ENCODE data around the gene CACNA2D2.

The CACNA2D2 gene

DNA sequence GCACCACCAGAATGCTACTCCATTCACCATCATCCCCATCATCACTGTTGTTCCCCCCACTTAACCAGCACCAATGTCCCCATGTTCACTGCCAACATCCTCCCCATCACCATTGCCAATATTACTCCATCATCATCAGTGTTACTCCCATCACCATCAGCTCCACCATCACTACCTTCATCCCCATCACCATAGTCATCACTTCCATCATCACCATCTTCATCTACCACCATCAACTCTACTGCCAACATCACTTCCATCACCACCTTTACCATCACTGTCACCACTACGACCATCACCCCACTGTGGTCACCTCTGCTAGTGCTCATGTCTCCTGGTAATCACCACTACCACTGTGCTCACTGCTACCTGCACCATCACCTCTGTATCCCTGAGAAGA lies 96.9 kb downstream of the CACNA2D2 start:
- Histone ChIP-seq H3K27ac (ENCODE audit: insufficient read depth, low read depth, low read length, poor library complexity, severe bottlenecking) (no peak overlapping the region), H3K27me3 (ENCODE audit: control insufficient read depth, insufficient read depth, low read length, poor library complexity, severe bottlenecking) (no peaks in the 10 kb centered on the region), H3K9me3 (ENCODE audit: control insufficient read depth, low read length) (no peaks in the 10 kb centered on the region), H3K36me3 (ENCODE audit: control insufficient read depth, insufficient read depth, low read length) (no peaks in the 10 kb centered on the region), H3K4me1 (ENCODE audit: control insufficient read depth, insufficient read depth, low read length) (no peaks in the 10 kb centered on the region), H3K4me3 (ENCODE audit: insufficient read depth, low read depth, low read length) (no peak overlapping the region)
- WGBS, 2 experiments = 89 to 97% methylated on average over 1 of the region's 1 CpG

DNA sequence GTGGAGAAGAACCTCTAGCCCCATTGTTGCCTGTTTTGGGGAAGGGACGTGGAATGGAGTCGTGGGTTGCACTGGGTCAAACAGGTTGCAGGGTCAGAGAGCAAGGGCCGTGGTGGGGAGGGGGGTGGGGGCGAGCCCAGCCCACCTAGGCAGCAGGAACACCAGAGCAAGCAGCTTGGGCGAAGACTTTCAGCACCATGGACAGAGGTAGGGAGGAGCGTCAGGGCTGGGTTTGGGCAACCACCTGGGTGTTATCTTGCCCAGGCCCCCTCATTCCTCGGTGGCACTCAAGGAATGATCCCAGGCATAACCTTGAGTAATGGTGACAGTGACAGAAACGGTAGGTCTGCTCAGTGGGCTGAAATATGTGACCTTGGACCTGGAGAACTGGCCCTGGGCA lies 98.2 kb downstream of the CACNA2D2 start:
- 33 to 37% methylated on average over 8 of the region's 8 CpGs for WGBS, 2 experiments
- H3K9me3 ChIP-seq (ENCODE audit: control insufficient read depth, low read length) = no peaks in the 10 kb centered on the region

GRCh38 chr3:50401978-50402595 lies 101.3 kb downstream of the CACNA2D2 start:
- 67 to 70% methylated on average over 5 of the region's 5 CpGs for WGBS, 2 experiments
- H3K27me3 ChIP-seq (ENCODE audit: control insufficient read depth, insufficient read depth, low read length, poor library complexity, severe bottlenecking) = no peaks in the 10 kb centered on the region
- H3K27ac ChIP-seq (ENCODE audit: insufficient read depth, low read depth, low read length, poor library complexity, severe bottlenecking) = no peak overlapping the region
- no peaks in the 10 kb centered on the region for H3K36me3 ChIP-seq (ENCODE audit: control insufficient read depth, insufficient read depth, low read length)
- no peaks in the 10 kb centered on the region for H3K4me1 ChIP-seq (ENCODE audit: control insufficient read depth, insufficient read depth, low read length)
- no peaks in the 10 kb centered on the region for H3K9me3 ChIP-seq (ENCODE audit: control insufficient read depth, low read length)
- no peak overlapping the region for H3K4me3 ChIP-seq (ENCODE audit: insufficient read depth, low read depth, low read length)

More for the DNA sequence above, 98.2 kb downstream of the CACNA2D2 start:
- no peaks in the 10 kb centered on the region for H3K36me3 ChIP-seq (ENCODE audit: control insufficient read depth, insufficient read depth, low read length)
- H3K4me3 ChIP-seq (ENCODE audit: insufficient read depth, low read depth, low read length) = no peak overlapping the region
- no peak overlapping the region for H3K27ac ChIP-seq (ENCODE audit: insufficient read depth, low read depth, low read length, poor library complexity, severe bottlenecking)
- no peaks in the 10 kb centered on the region for H3K27me3 ChIP-seq (ENCODE audit: control insufficient read depth, insufficient read depth, low read length, poor library complexity, severe bottlenecking)
- no peaks in the 10 kb centered on the region for H3K4me1 ChIP-seq (ENCODE audit: control insufficient read depth, insufficient read depth, low read length)

DNA sequence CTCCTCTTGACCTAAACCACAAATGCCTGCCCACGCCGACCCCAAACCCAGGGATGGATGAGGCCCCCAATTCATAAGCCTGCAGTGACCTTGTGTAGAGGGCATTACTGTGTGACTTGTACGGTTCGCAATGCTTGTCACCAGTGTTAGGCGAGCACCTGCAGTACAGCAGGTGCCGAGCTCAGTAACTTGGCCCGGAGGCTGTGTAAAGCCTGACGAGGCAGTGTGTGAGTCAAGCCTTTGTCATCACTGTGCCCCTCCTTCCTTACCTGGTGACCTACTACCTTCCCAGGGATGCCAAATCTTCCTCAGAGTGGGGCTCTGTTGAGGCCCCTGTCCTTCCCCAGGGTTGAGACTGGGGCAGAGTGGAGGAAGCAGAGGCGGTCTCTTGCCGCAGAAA lies 106.9 kb downstream of the CACNA2D2 start:
- Histone ChIP-seq H3K4me3 (ENCODE audit: insufficient read depth, low read depth, low read length) (no peak overlapping the region), H3K27ac (ENCODE audit: insufficient read depth, low read depth, low read length, poor library complexity, severe bottlenecking) (no peak overlapping the region), H3K4me1 (ENCODE audit: control insufficient read depth, insufficient read depth, low read length) (no peaks in the 10 kb centered on the region), H3K27me3 (ENCODE audit: control insufficient read depth, insufficient read depth, low read length, poor library complexity, severe bottlenecking) (no peaks in the 10 kb centered on the region), H3K9me3 (ENCODE audit: control insufficient read depth, low read length) (no peaks in the 10 kb centered on the region), H3K36me3 (ENCODE audit: control insufficient read depth, insufficient read depth, low read length) (no peaks in the 10 kb centered on the region)
- 91% methylated on average over 10 of the region's 10 CpGs for WGBS, 2 experiments

- no peaks in the 10 kb centered on the region for H3K9me3 ChIP-seq (ENCODE audit: control insufficient read depth, low read length)
- H3K27ac ChIP-seq (ENCODE audit: insufficient read depth, low read depth, low read length, poor library complexity, severe bottlenecking) = no peak overlapping the region
- H3K36me3 ChIP-seq (ENCODE audit: control insufficient read depth, insufficient read depth, low read length) = no peaks in the 10 kb centered on the region
- no peak overlapping the region for H3K4me3 ChIP-seq (ENCODE audit: insufficient read depth, low read depth, low read length)
- WGBS, 2 experiments = 92 to 93% methylated on average over 10 of the region's 10 CpGs
- no peaks in the 10 kb centered on the region for H3K27me3 ChIP-seq (ENCODE audit: control insufficient read depth, insufficient read depth, low read length, poor library complexity, severe bottlenecking)
- no peaks in the 10 kb centered on the region for H3K4me1 ChIP-seq (ENCODE audit: control insufficient read depth, insufficient read depth, low read length)
These were observed 108.2 kb downstream of the CACNA2D2 start for GRCh38 chr3:50395070-50395860.

GRCh38 chr3:50393061-50393460 lies 110.4 kb downstream of the CACNA2D2 start:
- Histone ChIP-seq H3K36me3 (ENCODE audit: control insufficient read depth, insufficient read depth, low read length) (no peaks in the 10 kb centered on the region), H3K9me3 (ENCODE audit: control insufficient read depth, low read length) (no peaks in the 10 kb centered on the region), H3K27me3 (ENCODE audit: control insufficient read depth, insufficient read depth, low read length, poor library complexity, severe bottlenecking) (no peaks in the 10 kb centered on the region), H3K4me1 (ENCODE audit: control insufficient read depth, insufficient read depth, low read length) (no peaks in the 10 kb centered on the region), H3K27ac (ENCODE audit: insufficient read depth, low read depth, low read length, poor library complexity, severe bottlenecking) (no peak overlapping the region), H3K4me3 (ENCODE audit: insufficient read depth, low read depth, low read length) (no peak overlapping the region)
- 85 to 89% methylated on average over 5 of the region's 5 CpGs for WGBS, 2 experiments

- H3K27me3 ChIP-seq (ENCODE audit: control insufficient read depth, insufficient read depth, low read length, poor library complexity, severe bottlenecking) = no peaks in the 10 kb centered on the region
- H3K4me3 ChIP-seq (ENCODE audit: insufficient read depth, low read depth, low read length) = no peak overlapping the region
- no peaks in the 10 kb centered on the region for H3K9me3 ChIP-seq (ENCODE audit: control insufficient read depth, low read length)
- no peak overlapping the region for H3K27ac ChIP-seq (ENCODE audit: insufficient read depth, low read depth, low read length, poor library complexity, severe bottlenecking)
- WGBS, 2 experiments = 80 to 81% methylated on average over 5 of the region's 5 CpGs
- no peaks in the 10 kb centered on the region for H3K4me1 ChIP-seq (ENCODE audit: control insufficient read depth, insufficient read depth, low read length)
- no peaks in the 10 kb centered on the region for H3K36me3 ChIP-seq (ENCODE audit: control insufficient read depth, insufficient read depth, low read length)
These were observed 111.2 kb downstream of the CACNA2D2 start for GRCh38 chr3:50392101-50392715.

GRCh38 chr3:50390508-50391224 lies 112.8 kb downstream of the CACNA2D2 start:
- Histone ChIP-seq H3K9me3 (ENCODE audit: control insufficient read depth, low read length) (no peaks in the 10 kb centered on the region), H3K4me1 (ENCODE audit: control insufficient read depth, insufficient read depth, low read length) (no peaks in the 10 kb centered on the region), H3K27me3 (ENCODE audit: control insufficient read depth, insufficient read depth, low read length, poor library complexity, severe bottlenecking) (no peaks in the 10 kb centered on the region), H3K4me3 (ENCODE audit: insufficient read depth, low read depth, low read length) (no peak overlapping the region), H3K27ac (ENCODE audit: insufficient read depth, low read depth, low read length, poor library complexity, severe bottlenecking) (no peak overlapping the region), H3K36me3 (ENCODE audit: control insufficient read depth, insufficient read depth, low read length) (no peaks in the 10 kb centered on the region)
- WGBS, 2 experiments = 91 to 94% methylated on average over 12 of the region's 12 CpGs

- H3K36me3 ChIP-seq (ENCODE audit: control insufficient read depth, insufficient read depth, low read length) = no peaks in the 10 kb centered on the region
- H3K27ac ChIP-seq (ENCODE audit: insufficient read depth, low read depth, low read length, poor library complexity, severe bottlenecking) = no peak overlapping the region
- no peaks in the 10 kb centered on the region for H3K27me3 ChIP-seq (ENCODE audit: control insufficient read depth, insufficient read depth, low read length, poor library complexity, severe bottlenecking)
- H3K9me3 ChIP-seq (ENCODE audit: control insufficient read depth, low read length) = no peaks in the 10 kb centered on the region
- no peak overlapping the region for H3K4me3 ChIP-seq (ENCODE audit: insufficient read depth, low read depth, low read length)
- WGBS, 2 experiments = 92 to 94% methylated on average over 6 of the region's 6 CpGs
- H3K4me1 ChIP-seq (ENCODE audit: control insufficient read depth, insufficient read depth, low read length) = no peaks in the 10 kb centered on the region
These were observed 114.0 kb downstream of the CACNA2D2 start for GRCh38 chr3:50389414-50389767.
